Activated CD8-positive, alpha-beta T cell treated with anti-CD3 and anti-CD28 coated beads for 36 hours (primary cell): ENCODE data around the gene PCDH12. TPM values are rescaled to one million over a fixed set of nuclear protein-coding genes. Genes with fewer than 3 reads are reported as not detected.

Source experiments
- ATAC-seq: fragments of 200-7000 bp; cut with Tn5 transposase; one replicate; pipeline ENCODE4 v1.10.0; 2021; ENCODE audit warnings: mild to moderate bottlenecking, moderate library complexity
- CTCF ChIA-PET: fragments of 350-600 bp; sonication (Branson Sonifier 250); formaldehyde crosslinking; loops from one replicate; lab custom pipeline; 2021; ENCODE audit warnings: antibody characterized with exemption; lab: Charles Lee
- POLR2A ChIA-PET: fragments of 350-600 bp; sonication (Branson Sonifier 250); formaldehyde crosslinking; loops from one replicate; lab custom pipeline; 2021; ENCODE audit warnings: antibody characterized with exemption; lab: Charles Lee
- DNase-seq: peaks from one replicate; pipeline ENCODE4 v3.0.0-alpha.2; 2020
- H3K27ac Mint-ChIP-seq: one replicate; pipeline ENCODE4 v1.8.0; 2021; ENCODE audit warnings: mild to moderate bottlenecking, mixed read lengths
- H3K27me3 Mint-ChIP-seq: one replicate; pipeline ENCODE4 v1.8.0; 2021; ENCODE audit warnings: mixed read lengths
- H3K36me3 Mint-ChIP-seq: one replicate; pipeline ENCODE4 v1.8.0; 2021; ENCODE audit warnings: low read depth, mixed read lengths
- H3K4me1 Mint-ChIP-seq: one replicate; pipeline ENCODE4 v1.8.0; 2021; ENCODE audit warnings: low read depth, mixed read lengths
- H3K4me3 Mint-ChIP-seq: one replicate; pipeline ENCODE4 v1.8.0; 2021; ENCODE audit warnings: mild to moderate bottlenecking, moderate library complexity, mixed read lengths
- H3K9me3 Mint-ChIP-seq: one replicate; pipeline ENCODE4 v1.8.0; 2021; ENCODE audit warnings: mixed read lengths
- intact Hi-C: fragments of 100-400 bp; cut with micrococcal nuclease; formaldehyde crosslinking; loops from one replicate; pipeline ENCODE4 v1.10.0; 2022
- total RNA-seq, 2 experiments: library from RNA; stranded (reverse); gene quantifications; one replicate each; pipeline ENCODE4 v1.2.3, GENCODE V29; 2021
- TF ChIP-seq, protein P1 (sequence below): fragments of 200-600 bp; IDR thresholded peaks from one replicate; pipeline ENCODE4 v1.8.0; 2022; ENCODE audit warnings: antibody characterized with exemption, mild to moderate bottlenecking

The PCDH12 gene
- total RNA-seq, 2 experiments from 2014 or later = 0.31 to 0.61 TPM

DNA sequence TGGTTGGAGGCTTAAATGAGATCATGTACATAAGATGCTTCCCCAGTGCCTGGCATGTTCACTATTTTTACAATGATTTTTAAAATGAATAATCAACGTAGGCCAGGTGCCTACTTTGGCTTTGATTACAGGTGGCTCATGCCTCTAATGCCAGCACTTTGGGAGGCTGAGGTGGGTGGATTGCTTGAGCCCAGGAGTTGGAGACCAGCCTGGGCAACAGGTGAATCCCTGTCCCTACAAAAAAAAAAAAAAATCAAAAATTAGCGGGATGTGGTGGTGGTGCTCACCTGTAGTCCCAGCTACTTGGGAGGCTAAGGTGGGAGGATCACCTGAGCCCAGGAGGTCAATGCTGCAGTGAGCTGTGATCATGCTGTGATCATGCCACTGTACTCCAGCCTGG is 9.2 kb downstream of the PCDH12 start:
- Mint-ChIP-seq H3K9me3 (no peaks in the 10 kb centered on the region), H3K4me3 (no peak overlapping the region), H3K4me1 (peaks cover 9% of the 10 kb centered on the region), H3K27ac (no peak overlapping the region), H3K36me3 (no peaks in the 10 kb centered on the region), H3K27me3 (no peaks in the 10 kb centered on the region)
- ATAC-seq (no peak), DNase-seq (no peak)
- intact Hi-C loops = no loop called here
- ChIA-PET POLR2A (interaction anchor here (0.8 to 2.4 kb wide), 3 partner anchors 9 to 21 kb away, joined by 3 to 6 read pairs (median 3); no protein-coding TSS in a partner anchor), CTCF (interaction anchor here (1.1 to 11.0 kb wide), 2 partner anchors 12 to 257 kb away, joined by 3 to 92 read pairs; no protein-coding TSS in a partner anchor)
- TF ChIP-seq, protein P1, sequence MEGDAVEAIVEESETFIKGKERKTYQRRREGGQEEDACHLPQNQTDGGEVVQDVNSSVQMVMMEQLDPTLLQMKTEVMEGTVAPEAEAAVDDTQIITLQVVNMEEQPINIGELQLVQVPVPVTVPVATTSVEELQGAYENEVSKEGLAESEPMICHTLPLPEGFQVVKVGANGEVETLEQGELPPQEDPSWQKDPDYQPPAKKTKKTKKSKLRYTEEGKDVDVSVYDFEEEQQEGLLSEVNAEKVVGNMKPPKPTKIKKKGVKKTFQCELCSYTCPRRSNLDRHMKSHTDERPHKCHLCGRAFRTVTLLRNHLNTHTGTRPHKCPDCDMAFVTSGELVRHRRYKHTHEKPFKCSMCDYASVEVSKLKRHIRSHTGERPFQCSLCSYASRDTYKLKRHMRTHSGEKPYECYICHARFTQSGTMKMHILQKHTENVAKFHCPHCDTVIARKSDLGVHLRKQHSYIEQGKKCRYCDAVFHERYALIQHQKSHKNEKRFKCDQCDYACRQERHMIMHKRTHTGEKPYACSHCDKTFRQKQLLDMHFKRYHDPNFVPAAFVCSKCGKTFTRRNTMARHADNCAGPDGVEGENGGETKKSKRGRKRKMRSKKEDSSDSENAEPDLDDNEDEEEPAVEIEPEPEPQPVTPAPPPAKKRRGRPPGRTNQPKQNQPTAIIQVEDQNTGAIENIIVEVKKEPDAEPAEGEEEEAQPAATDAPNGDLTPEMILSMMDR = no peak

DNA sequence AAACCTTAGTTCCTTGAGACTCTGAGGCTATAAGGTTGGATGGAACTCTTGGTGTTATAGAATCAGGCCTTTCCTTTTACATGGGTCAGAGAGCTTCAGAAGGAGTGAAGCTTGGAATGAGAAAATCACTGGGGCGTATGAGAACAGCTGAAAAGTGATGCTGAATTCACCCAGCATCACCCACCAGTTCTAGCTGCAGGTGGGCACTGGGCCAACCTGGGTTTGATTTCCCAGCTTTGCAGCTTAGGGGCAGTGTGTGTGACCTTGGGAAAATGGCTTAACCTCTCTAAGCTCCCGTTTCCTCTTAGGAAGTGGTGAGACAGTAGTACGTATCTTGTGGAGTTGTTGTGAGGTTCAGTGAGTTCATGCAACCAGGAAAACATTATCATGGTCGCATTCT is 10.7 kb downstream of the PCDH12 start:
- no peak overlapping the region for H3K4me3 Mint-ChIP-seq
- no peak overlapping the region for H3K27ac Mint-ChIP-seq
- TF ChIP-seq, protein P1 = no peak
- peaks cover 9% of the 10 kb centered on the region for H3K4me1 Mint-ChIP-seq
- no peak for DNase-seq
- H3K36me3 Mint-ChIP-seq = no peaks in the 10 kb centered on the region
- ATAC-seq = no peak
- H3K9me3 Mint-ChIP-seq = no peaks in the 10 kb centered on the region
- POLR2A ChIA-PET = no interaction called here
- no peaks in the 10 kb centered on the region for H3K27me3 Mint-ChIP-seq
- CTCF ChIA-PET = interaction anchor here (0.9 to 11.0 kb wide), 6 partner anchors 9 to 255 kb away, joined by 3 to 92 read pairs (median 4); partner anchors contain the start of gene RNF14
- intact Hi-C loops = no loop called here

DNA sequence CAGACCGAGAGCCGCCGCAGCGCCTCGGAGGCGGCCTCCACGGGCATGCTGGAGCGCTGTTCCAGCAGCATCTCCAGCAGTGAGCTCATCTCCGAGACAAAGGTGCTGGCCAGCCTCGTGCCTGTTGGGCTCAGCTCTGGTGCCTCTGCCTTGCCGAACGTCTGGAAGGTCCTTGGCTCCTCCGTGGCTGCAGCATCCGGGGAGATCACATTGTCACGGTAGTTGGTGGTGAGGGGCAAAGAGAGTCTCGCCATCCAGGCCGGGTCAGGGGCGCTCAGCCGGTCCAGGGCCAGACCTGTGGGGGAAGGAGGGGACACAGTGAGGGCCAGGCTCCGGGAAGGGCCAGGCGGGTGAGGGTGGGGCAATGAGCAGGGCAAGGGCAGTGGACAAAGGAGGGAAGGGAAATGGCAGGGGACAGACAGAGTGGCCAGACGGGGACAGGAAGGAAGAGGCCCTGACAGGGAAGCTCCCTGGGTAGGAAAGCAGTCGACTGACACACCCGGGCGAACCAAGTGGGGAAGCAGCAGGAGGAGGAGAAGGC is 12.4 kb downstream of the PCDH12 start:
- DNase-seq (no peak), ATAC-seq (no peak)
- H3K27ac Mint-ChIP-seq = no peak overlapping the region
- peaks cover 2% of the 10 kb centered on the region for H3K4me1 Mint-ChIP-seq
- TF ChIP-seq, protein P1 = no peak
- intact Hi-C loops = no loop called here
- CTCF ChIA-PET = interaction anchor here (0.9 to 11.0 kb wide), 4 partner anchors 13 to 243 kb away, joined by 3 to 92 read pairs (median 3); partner anchors contain the start of gene PCDH12
- H3K4me3 Mint-ChIP-seq = no peak overlapping the region
- POLR2A ChIA-PET = no interaction called here
- H3K36me3 Mint-ChIP-seq = peaks cover 3% of the 10 kb centered on the region
- no peaks in the 10 kb centered on the region for H3K9me3 Mint-ChIP-seq
- no peaks in the 10 kb centered on the region for H3K27me3 Mint-ChIP-seq

DNA sequence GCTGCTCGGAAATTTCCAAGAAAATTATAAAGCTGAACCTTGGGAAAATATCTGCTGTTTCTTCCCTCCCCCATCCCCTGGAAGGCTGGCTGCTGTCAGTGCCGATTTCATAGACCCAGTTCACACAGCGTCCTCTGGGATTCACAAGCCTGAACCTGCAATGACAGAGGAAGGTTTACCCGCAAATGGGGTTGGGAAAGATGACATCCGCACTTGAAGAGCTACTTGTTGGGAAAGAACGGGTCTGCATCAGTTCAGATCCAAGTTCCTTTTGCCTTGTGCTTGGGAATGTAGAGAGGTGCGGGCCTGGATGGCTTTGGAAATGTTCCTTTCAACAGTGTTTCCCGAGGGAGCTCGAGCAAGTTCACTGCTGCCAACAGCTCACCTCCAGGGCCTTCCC is 13.9 kb downstream of the PCDH12 start:
- peaks cover 3% of the 10 kb centered on the region for H3K36me3 Mint-ChIP-seq
- no peak overlapping the region for H3K27ac Mint-ChIP-seq
- POLR2A ChIA-PET = interaction anchor here (1.2 to 1.5 kb wide), 3 partner anchors 11 to 24 kb away, joined by 3 to 6 read pairs (median 5); partner anchors contain the start of genes PCDH12 and RNF14
- no peaks in the 10 kb centered on the region for H3K27me3 Mint-ChIP-seq
- peaks cover 2% of the 10 kb centered on the region for H3K4me1 Mint-ChIP-seq
- no peak for DNase-seq
- TF ChIP-seq, protein P1 = no peak
- no peak overlapping the region for H3K4me3 Mint-ChIP-seq
- no peaks in the 10 kb centered on the region for H3K9me3 Mint-ChIP-seq
- no peak for ATAC-seq
- CTCF ChIA-PET = interaction anchor here (1.1 to 11.0 kb wide), 4 partner anchors 17 to 252 kb away, joined by 4 to 92 read pairs (median 5); partner anchors contain the start of genes PCDH1 and RNF14
- intact Hi-C loops = no loop called here
